Myocyte (in vitro differentiated cells): ENCODE measurements around the gene ZBTB46. TPM values are rescaled to one million over a fixed set of nuclear protein-coding genes. Genes with fewer than 3 reads are reported as not detected.
"Not testable (repeated sequence)": the region's sequence is repeated elsewhere in the genome, so short reads cannot be mapped to it uniquely, and the experiment has no call there.

Experiments used
- DNase-seq: peaks from one replicate; pipeline ENCODE4 v3.0.0-alpha.2; 2012; ENCODE audit warnings: low read depth
- total RNA-seq: library from RNA; depleted of rRNA; stranded (reverse); fragments of >200 nt; gene quantifications from 2 replicates; pipeline ENCODE4 v1.2.3, GENCODE V29; 2014

ZBTB46 gene
- total RNA-seq, 1 donor from 2014 or later: 19.6 TPM

DNA sequence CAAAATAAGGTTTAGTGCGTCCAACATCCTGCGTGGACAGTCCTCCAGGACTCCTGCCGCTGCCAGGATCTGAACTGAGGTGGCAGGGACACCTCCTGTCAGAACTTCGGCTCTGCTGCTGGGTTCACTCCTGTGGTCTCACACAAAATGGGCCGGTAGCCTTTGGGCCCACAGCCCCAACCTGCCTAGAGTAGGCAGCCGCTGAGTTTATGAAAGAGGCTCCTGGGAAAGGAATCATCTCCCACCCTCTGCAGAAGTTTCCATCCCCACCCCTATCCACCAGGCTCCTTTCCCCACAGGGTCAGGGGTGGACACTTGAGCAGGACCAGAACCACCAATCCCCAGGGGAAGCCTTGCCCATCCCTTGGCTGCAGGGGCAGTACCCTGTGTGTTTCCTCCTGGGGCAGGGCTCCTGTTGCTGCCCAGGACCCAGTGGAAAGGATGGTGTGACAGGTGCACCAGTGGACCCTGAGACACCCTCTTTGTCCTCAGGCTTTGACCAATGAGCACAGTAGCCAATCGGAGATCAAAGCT lies 28.2 kb upstream of the ZBTB46 start:
- DNase-seq: no peak

DNA sequence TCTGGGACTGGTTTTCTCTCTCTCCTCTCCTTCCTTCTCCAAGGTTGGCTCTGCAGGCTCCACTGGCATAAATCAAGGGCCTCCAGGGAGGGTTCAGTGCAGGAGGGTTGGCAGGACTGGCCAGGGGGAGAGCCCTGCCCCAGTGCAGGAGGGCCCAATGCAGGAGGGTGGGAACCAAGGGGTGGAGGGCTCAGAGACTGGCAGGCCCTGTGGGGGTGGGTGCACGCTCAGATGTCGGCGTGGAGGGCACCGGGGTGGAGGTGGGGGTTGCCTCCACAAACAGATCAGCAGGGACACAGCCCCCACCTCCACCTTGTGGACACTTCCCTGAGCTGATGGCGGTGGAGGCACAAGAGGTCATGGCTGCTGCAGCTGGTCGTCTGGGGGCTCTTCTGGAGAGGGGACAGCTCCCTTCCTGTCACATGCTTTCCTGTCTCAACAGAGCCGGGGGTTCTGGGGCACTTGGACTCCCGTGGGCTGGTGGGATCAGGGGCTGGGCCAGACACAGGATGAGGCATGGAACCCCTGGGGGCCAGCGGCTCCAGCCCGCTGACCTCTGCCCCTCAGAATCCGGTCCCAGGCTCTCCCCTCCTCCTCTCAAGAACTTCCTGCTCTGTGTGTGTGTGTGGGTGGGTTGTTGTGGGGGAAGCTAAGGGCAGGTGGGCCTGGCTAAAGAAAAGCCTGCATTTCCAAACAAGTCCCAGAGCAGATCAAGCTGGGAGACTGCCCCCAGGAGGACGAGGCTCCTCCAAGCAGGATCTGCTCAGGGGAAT lies 27.5 kb upstream of the ZBTB46 start:
- DNase-seq: peak; percentile 53

- DNase-seq: no peak
Observed at GRCh38 chr20:63857764-63858392, 26.8 kb upstream of the ZBTB46 start.

- no peak for DNase-seq
Observed at GRCh38 chr20:63856098-63856511, 25.0 kb upstream of the ZBTB46 start.

DNA sequence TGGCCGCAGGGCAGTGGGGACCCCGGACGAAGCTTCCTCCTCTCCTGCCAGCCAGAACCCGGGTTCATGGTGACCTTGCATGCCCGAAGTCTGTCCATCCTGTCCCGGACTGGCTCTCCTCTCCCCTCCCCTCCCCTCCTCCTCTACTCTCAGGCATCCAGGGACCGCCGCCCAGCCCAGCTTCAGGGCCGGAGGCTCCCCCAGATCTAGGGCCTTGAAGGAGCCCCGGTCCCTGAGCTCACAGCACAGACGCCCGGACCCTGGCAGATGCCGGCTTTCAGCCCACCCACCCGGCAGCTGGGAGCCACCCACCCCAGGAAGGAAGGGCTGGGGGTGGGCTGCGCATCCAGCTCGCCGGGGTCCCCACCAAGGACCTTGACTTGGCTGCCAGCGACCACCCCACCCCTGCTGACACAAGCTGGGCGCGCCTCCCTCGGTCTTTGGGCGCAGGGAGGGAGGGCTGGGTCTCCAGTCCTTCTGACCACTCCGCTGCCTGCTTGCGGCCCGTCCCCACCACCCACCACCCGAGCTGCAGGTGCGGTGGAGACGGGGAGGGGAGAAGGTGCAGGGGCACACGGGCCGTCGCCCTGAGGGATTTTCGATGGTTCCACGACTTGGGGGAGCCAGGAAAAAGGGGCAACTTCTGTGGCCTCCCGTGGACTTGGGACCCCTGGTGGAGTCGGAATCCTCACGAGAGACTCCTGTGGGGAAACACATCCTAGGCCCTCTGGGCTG lies 24.5 kb upstream of the ZBTB46 start:
- no peak for DNase-seq

DNA sequence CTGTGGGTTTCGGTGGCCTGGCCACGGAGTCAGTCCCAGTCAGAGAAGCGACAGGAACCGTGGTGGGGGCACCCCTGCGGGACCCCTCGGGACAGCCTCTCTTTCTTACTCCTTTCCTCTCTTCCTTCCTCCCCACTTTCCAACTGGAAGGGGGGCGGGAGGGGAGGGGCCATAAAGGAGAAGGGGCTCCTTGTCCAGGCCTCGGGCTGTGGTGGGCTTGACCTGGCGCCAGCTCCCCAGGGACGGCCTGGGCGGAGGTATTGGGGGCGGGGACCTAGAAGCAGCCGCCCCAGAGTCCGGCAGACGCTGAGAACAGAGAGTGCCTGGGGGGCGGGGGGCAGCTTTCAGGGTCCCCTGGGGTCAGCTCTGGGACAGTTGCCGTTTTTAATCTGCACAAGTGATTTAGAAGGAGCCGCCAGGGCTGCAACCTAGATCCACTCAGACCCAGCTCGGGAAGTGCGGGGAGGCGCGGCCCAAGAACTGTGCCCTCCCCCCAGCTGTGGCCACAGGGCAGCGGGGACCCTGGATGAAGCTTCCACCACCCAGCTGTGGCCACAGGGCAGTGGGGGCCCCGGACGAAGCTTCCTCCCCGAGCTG lies 23.8 kb upstream of the ZBTB46 start:
- peak; percentile 42 for DNase-seq

DNA sequence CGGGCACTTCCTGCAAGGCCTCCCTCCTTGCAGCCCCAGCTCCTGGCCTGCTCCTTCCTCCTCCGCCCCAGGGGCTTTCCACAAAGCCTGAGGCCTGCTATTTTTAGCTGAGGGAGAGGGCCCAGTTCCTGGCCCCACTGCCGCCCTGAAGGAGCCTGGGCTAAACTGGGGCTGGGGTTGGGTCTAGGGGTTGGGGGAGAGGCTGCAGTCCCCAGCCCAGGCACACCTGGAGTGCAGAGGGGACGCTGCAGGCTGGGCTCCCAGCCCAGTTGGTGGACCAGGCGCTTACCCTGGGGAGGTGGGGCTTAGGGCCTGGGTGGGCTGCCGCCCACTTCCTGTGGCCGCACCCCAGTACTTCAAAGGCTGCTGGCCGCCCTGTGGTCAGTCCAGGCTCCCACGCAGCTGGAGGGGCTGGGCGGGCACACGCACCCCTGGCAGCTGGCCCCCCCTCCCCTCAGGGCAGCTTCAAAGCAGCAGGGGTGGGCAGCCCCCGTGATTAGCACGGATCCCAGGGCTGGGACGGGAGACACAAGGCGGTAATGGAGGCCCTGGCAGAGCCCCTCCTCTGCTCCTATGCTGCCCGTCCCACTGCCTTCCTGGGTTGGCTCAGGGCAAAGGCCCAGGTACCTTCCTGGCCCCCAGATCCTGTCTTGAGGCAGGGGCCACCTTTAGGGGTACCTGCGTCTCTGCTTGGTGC lies 23.2 kb upstream of the ZBTB46 start:
- peak; percentile 48 for DNase-seq

DNA sequence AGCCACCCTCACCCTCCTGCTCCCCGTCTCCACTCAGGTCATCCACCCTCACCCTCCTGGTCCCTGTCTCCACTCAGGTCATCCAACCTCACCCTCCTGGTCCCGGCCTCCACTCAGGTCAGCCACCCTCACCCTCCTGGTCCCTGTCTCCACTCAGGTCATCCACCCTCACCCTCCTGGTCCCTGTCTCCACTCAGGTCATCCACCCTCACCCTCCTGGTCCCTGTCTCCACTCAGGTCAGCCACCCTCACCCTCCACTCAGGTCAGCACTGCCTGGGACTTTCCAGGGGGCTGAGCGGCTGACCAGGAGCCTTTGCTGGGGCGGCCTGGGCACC lies 22.6 kb upstream of the ZBTB46 start:
- not testable (repeated sequence) for DNase-seq

DNA sequence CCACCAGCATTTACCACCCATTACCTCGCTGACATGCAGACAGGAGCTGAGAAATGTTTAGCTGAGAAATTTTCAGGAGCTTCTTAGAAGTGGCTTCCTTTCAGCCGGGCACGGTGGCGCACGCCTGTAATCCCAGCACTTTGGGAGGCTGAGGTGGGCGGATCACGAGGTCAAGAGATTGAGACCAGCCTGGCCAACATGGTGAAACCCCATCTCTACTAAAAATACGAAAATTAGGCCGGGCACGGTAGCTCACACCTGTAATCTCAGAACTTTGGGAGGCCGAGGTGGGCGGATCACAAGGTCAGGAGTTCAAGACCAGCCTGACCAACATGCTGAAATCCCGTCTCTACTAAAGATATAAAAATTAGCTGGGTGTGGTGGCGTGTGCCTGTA lies 20.5 kb upstream of the ZBTB46 start:
- not testable (repeated sequence) for DNase-seq

GRCh38 chr20:63850689-63851547 lies 19.9 kb upstream of the ZBTB46 start:
- no peak for DNase-seq

DNA sequence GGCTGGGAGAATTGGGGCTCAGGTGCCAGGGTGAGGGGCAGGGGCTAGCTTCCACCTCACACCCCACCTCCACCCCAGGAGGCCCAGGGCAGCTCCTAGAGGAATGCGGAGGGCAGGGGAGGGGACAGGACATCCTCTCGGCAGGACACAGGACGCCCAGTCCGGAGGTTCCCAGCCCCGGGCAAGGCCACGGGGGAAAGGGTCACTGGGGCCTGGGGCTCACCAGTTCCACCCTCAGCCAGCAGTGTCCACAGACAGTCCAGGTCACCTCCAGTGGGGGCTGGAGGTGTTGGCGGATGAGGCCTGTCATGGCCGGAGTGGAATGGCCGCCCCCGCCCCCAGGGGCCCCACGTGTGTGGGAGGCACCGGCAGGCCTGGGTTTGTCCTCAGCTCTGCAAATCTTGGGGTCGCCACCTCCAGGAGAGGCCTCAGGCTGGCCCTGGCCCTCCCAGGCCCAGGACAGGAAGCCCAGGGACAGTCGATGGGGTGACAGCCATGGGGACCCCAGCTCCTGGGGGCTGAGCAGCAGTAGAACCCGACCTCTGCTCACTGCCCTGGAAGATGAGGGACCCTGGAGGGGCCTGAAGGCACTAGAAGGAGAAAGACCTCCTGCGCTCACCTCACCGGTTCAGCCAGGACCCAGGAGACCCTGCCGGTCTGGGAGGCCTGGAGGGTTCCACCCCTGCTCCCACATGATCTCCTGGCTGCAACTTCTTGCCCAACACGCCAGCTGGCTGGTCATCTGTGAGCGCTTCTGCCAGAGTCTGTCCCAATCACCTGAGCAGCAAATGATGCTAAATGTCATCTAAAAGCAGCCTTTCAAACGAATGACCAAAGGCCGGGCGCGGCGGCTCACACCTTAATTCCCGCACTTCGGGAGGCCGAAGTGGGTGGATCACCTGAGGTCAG lies 17.2 kb upstream of the ZBTB46 start:
- DNase-seq: no peak

GRCh38 chr20:63847237-63848002 lies 16.4 kb upstream of the ZBTB46 start:
- DNase-seq: peak; percentile 59

DNA sequence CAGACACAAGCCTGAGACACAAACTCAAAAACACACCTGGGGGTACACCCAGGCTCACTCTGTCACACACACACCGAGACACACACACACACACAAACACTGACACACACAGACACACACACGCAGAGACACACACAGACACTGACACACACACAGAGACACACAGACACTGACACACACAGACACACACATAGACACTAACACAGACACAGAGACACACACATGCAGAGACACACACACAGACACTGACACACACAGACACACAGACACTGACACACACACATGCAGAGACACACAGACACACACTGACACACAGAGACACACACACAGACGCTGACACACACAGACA lies 15.8 kb upstream of the ZBTB46 start:
- DNase-seq: no peak

- DNase-seq: peak; percentile 87
Observed at GRCh38 chr20:63846128-63846771, 15.2 kb upstream of the ZBTB46 start.

GRCh38 chr20:63844511-63844991 lies 13.5 kb upstream of the ZBTB46 start:
- DNase-seq: no peak

DNA sequence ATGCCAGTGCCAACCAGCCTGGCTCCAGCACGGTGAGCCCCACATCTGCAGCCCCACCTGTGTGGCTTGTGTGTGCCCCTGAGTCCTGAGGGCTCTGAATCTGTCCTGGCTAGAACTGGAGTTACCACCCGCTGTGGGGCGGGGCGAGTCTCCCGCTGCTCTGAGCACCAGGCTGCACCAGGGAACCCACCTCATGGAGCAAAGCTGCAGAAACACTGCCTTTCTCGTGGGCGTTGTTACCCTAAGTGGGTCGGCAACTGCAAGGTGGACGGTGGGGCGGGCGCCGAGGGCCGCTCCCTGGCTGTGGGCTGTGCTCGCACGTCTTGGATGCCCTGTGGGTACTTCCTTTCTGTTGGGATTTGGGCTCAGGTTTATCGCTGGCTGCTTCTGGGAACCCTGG lies 12.7 kb upstream of the ZBTB46 start:
- no peak for DNase-seq

DNA sequence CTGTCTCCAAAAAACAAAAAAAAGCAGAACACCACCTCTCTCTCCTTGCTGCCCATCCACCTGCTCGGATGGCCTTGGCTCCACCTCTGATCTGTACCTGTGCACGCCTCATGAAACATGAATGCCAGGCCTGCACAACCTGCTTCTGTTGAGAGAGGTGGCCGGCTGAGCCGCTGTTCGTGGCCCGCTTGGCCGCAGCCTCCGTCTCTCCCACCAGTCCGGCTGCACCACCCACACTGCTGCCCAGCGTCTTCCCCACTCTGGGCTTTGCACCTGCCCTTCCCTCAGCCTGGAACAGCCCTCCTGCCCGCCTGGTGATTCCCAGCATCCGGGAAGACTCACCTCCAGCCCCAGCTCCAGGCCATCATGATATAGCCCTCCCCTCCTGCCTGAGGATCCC lies 12.2 kb upstream of the ZBTB46 start:
- no peak for DNase-seq

GRCh38 chr20:63842258-63842657 lies 11.2 kb upstream of the ZBTB46 start:
- no peak for DNase-seq
